ENCODE data around the gene C8B. TPM values are rescaled to one million over a fixed set of nuclear protein-coding genes. Genes with fewer than 3 reads are reported as not detected.

The C8B gene
- total RNA-seq, 1 donor from 2014 or later: not detected

DNA sequence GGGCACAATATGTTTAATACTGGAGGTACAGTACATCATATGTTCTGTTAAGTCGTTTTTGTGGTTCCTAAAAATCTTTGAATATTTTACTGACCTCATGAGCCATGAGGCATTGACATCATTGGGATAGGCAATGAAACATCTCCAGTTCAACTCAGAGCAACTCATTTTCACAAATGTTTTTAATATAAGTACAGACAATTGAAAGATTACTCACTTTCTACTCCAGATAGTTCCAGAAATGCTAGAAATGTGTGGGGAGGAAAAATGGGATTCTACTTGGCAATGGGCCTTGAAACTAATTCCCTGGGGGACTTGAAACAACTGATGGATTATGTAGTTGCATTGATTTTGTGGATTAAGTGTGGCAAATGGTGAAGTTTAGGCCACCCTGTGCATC, 7.2 kb upstream of the C8B start:
- Mint-ChIP-seq H3K27ac (ENCODE audit: unreplicated experiment) (no peak overlapping the region), H3K4me1 (ENCODE audit: unreplicated experiment) (no peaks in the 10 kb centered on the region), H3K4me3 (ENCODE audit: unreplicated experiment) (no peak overlapping the region), H3K36me3 (ENCODE audit: low read depth, unreplicated experiment) (no peaks in the 10 kb centered on the region), H3K9me3 (ENCODE audit: unreplicated experiment) (no peaks in the 10 kb centered on the region), H3K27me3 (ENCODE audit: unreplicated experiment) (peaks cover 3% of the 10 kb centered on the region)
- TF ChIP-seq, protein P1, sequence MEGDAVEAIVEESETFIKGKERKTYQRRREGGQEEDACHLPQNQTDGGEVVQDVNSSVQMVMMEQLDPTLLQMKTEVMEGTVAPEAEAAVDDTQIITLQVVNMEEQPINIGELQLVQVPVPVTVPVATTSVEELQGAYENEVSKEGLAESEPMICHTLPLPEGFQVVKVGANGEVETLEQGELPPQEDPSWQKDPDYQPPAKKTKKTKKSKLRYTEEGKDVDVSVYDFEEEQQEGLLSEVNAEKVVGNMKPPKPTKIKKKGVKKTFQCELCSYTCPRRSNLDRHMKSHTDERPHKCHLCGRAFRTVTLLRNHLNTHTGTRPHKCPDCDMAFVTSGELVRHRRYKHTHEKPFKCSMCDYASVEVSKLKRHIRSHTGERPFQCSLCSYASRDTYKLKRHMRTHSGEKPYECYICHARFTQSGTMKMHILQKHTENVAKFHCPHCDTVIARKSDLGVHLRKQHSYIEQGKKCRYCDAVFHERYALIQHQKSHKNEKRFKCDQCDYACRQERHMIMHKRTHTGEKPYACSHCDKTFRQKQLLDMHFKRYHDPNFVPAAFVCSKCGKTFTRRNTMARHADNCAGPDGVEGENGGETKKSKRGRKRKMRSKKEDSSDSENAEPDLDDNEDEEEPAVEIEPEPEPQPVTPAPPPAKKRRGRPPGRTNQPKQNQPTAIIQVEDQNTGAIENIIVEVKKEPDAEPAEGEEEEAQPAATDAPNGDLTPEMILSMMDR (IDR thresholded peaks at IDR 0.05; ENCODE audit: unreplicated experiment): no peak
- DNase-seq (ENCODE audit: low spot score): no peak

DNA sequence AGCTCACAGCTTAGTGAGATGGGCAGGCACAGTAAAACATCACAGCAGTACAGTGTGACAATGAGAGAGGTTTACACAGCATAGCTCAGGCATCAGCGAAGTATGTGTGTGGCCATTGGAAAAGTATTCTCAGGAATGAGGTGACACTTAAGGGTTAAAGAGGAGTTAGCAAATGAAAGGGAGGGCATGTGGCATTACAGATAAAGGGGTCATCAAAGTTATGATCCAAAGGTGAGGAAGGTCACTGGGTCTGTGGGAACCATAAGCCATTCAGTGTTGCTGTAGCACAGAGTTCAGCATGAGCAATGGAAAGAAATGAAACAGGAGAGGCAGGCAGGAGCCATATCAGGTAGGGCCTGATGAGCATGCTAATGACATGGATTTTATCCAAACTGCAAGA, 4.5 kb upstream of the C8B start:
- Mint-ChIP-seq H3K9me3 (ENCODE audit: unreplicated experiment) (no peaks in the 10 kb centered on the region), H3K4me1 (ENCODE audit: unreplicated experiment) (no peaks in the 10 kb centered on the region), H3K27me3 (ENCODE audit: unreplicated experiment) (peaks cover 2% of the 10 kb centered on the region), H3K27ac (ENCODE audit: unreplicated experiment) (no peak overlapping the region), H3K36me3 (ENCODE audit: low read depth, unreplicated experiment) (no peaks in the 10 kb centered on the region), H3K4me3 (ENCODE audit: unreplicated experiment) (no peak overlapping the region)
- no peak for DNase-seq (ENCODE audit: low spot score)
- TF ChIP-seq, protein P1 (IDR thresholded peaks at IDR 0.05; ENCODE audit: unreplicated experiment): no peak

DNA sequence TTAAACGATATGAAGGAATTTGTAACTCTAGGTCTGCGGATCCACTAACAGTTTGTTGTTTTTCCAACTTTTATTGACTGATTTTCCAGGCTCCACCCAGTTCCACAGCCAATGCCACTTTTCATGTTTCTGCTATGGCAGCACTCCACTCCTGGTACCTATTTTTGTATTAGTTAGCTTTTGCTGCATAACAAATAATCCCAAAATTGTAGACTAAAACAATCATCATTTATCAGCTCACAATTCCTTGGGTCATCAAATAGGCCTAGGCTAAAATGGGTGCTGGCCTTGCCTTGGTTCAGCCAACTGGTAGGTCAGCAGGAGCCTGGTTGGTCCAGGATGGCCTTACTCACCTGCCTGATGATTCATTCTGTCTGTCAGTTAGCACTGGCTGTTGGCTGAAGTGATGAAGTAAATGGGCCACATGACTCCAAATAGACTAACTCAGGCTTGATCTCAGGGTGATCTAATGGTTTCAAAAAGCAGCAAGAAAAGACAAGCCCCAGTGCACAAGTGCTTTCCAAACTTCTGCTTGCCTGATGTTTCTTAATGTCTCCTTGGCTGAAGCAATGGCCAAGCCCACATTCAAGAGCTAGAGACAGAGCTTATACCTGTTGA, 3.2 kb upstream of the C8B start:
- Mint-ChIP-seq H3K4me3 (ENCODE audit: unreplicated experiment) (no peak overlapping the region), H3K27ac (ENCODE audit: unreplicated experiment) (no peak overlapping the region), H3K36me3 (ENCODE audit: low read depth, unreplicated experiment) (no peaks in the 10 kb centered on the region), H3K9me3 (ENCODE audit: unreplicated experiment) (no peaks in the 10 kb centered on the region), H3K4me1 (ENCODE audit: unreplicated experiment) (no peaks in the 10 kb centered on the region), H3K27me3 (ENCODE audit: unreplicated experiment) (peaks cover 4% of the 10 kb centered on the region)
- DNase-seq (ENCODE audit: low spot score): no peak
- TF ChIP-seq, protein P1 (IDR thresholded peaks at IDR 0.05; ENCODE audit: unreplicated experiment): no peak

DNA sequence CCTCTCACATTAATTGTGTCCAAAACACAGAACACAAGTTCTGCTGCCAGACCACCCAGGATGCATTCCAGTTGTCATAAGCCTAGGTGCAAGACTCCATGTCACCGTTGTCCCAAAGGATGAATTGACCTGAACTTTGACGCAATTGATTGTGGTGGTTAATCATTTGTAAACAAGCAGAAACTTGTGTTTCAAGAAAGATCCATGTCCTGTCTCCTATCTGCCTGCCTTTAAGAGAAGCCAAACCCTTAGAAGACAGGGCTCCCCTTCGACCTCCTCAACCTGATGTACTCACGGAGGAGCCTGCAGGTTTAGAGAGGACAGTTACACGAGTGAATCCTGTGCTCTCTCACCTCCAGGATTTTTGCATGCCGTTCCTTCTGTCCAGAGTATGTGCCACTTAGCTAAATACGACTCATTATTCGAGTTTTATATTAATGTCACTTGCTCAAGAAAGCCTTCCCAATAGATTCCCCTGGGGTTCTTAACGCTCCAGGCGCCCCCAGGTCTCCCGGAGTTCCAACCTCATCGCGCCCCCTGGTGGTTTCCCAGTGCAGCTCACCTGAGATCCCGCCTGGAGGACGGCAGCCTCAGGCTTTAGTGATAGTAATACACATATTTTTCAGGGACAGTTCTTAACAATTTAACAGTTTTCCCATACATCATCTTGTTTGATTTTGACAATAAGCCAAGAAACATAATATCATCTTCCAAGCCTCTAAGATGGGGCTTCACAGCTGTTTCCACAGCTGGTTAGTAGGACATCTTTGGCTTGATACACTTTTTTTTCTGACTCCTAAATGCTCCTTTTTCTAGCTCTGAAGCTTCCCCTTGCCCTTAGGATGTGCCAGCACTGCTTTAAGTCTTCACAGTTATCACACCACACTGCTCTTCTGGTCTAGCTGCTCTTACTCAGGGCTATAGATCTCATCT, 2.4 kb upstream of the C8B start:
- Mint-ChIP-seq H3K4me1 (ENCODE audit: unreplicated experiment) (no peaks in the 10 kb centered on the region), H3K27ac (ENCODE audit: unreplicated experiment) (no peak overlapping the region), H3K27me3 (ENCODE audit: unreplicated experiment) (peaks cover 4% of the 10 kb centered on the region), H3K36me3 (ENCODE audit: low read depth, unreplicated experiment) (no peaks in the 10 kb centered on the region), H3K9me3 (ENCODE audit: unreplicated experiment) (no peaks in the 10 kb centered on the region), H3K4me3 (ENCODE audit: unreplicated experiment) (no peak overlapping the region)
- peak; percentile 73 for DNase-seq (ENCODE audit: low spot score)
- TF ChIP-seq, protein P1 (IDR thresholded peaks at IDR 0.05; ENCODE audit: unreplicated experiment): peak; percentile 90

DNA sequence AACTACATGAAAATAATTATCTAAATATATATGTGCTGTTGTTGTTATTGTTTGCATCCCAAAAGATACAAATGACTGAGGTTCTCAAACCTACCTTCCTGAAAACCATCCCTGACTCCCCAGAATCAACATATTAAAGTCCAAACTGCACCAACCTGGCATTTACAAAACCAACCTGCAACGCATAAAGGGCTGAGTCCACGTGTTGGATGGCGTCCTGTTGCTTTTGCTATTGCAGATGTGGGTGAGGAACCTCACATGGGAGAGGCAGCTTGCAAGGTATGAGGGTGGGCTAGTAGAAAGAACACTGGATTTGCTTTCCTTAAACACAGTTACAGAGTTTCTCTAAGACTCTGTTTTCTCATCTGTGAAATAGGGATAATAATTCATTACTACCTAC, 1.5 kb upstream of the C8B start:
- peaks cover 4% of the 10 kb centered on the region for H3K27me3 Mint-ChIP-seq (ENCODE audit: unreplicated experiment)
- no peaks in the 10 kb centered on the region for H3K36me3 Mint-ChIP-seq (ENCODE audit: low read depth, unreplicated experiment)
- TF ChIP-seq, protein P1 (IDR thresholded peaks at IDR 0.05; ENCODE audit: unreplicated experiment): no peak
- H3K9me3 Mint-ChIP-seq (ENCODE audit: unreplicated experiment): no peaks in the 10 kb centered on the region
- no peak for DNase-seq (ENCODE audit: low spot score)
- H3K4me1 Mint-ChIP-seq (ENCODE audit: unreplicated experiment): no peaks in the 10 kb centered on the region
- H3K27ac Mint-ChIP-seq (ENCODE audit: unreplicated experiment): no peak overlapping the region
- H3K4me3 Mint-ChIP-seq (ENCODE audit: unreplicated experiment): no peak overlapping the region
